Measurements from ENCODE around the gene HP1BP3. TPM values are rescaled to one million over a fixed set of nuclear protein-coding genes. Genes with fewer than 3 reads are reported as not detected.

HP1BP3 gene
- total and polyA plus RNA-seq, 7 donors: 54.6 to 269 (median 158) TPM

- Histone ChIP-seq H3K27me3 (peaks cover 8 to 27% (median 10%) of the 10 kb centered on the region in 3 donors), H3K4me3 (peak overlapping the region in 3 of 4 donors; percentile 55 to 58 (median 58)), H3K9me3 (no peaks in the 10 kb centered on the region), H3K27ac (peak overlapping the region; percentile 17 to 80 (median 62)), H3K36me3 (no peaks in the 10 kb centered on the region), H3K4me1 (peaks cover 0 to 25% (median 23%) of the 10 kb centered on the region in 4 donors)
- DNase-seq: no peak
- 8 to 24% methylated on average over 7 of the region's 7 CpGs for WGBS, 2 donors
- TF ChIP-seq CTCF (IDR thresholded peaks at IDR 0.05): no peak
- no peak for TF ChIP-seq POLR2A (IDR thresholded peaks at IDR 0.05)
- TF ChIP-seq POLR2AphosphoS5 (IDR thresholded peaks at IDR 0.05): no peak
- TF ChIP-seq EP300 (IDR thresholded peaks at IDR 0.05): no peak
- intact Hi-C loops (cut with DNase I): loop anchor here (1.0 kb wide), 1 partner anchor 36 kb away; no protein-coding TSS in a partner anchor
Measured at GRCh38 chr1:20733360-20733975, 53.6 kb downstream of the HP1BP3 start.

- peaks cover 8 to 27% (median 10%) of the 10 kb centered on the region in 3 donors for H3K27me3 ChIP-seq
- intact Hi-C loops (cut with DNase I): loop anchor here (1.0 kb wide), 1 partner anchor 35 kb away; no protein-coding TSS in a partner anchor
Measured at GRCh38 chr1:20732588-20733359, 54.3 kb downstream of the HP1BP3 start, which contains the start of gene SH2D5. Gene SH2D5 (minus strand): TSS chr1:20732703. CDS start chr1:20728044, 4,659 bp downstream.

GRCh38 chr1:20732071-20732587, 55.0 kb downstream of the HP1BP3 start:
- Histone ChIP-seq H3K4me1 (peaks cover 0 to 25% (median 23%) of the 10 kb centered on the region in 4 donors), H3K27me3 (peaks cover 8 to 27% (median 10%) of the 10 kb centered on the region in 3 donors), H3K4me3 (peak overlapping the region; percentile 34 to 58 (median 56)), H3K36me3 (no peaks in the 10 kb centered on the region), H3K9me3 (no peaks in the 10 kb centered on the region), H3K27ac (peak overlapping the region in 3 of 4 donors; percentile 44 to 80 (median 70))
- DNase-seq: no peak
- WGBS, 2 donors: 0 to 1% methylated on average over 55 of the region's 55 CpGs
- intact Hi-C loops (cut with DNase I): no loop called here
- TF ChIP-seq CTCF (IDR thresholded peaks at IDR 0.05) (no peak), POLR2AphosphoS5 (IDR thresholded peaks at IDR 0.05) (peak in 1 of 4 donors; percentile 50)

More at GRCh38 chr1:20732588-20733359, 54.3 kb downstream of the HP1BP3 start, which contains the start of gene SH2D5:
- peaks cover 0 to 25% (median 23%) of the 10 kb centered on the region in 4 donors for H3K4me1 ChIP-seq
- peak; percentile 93 for DNase-seq
- H3K27ac ChIP-seq: peak within 1 kb of the TSS; percentile 44 to 80 (median 62)
- H3K9me3 ChIP-seq: no peaks in the 10 kb centered on the region
- no peaks in the 10 kb centered on the region for H3K36me3 ChIP-seq
- H3K4me3 ChIP-seq: peak within 1 kb of the TSS; percentile 34 to 58 (median 56)
- WGBS, 2 donors: 1% methylated on average over 38 of the region's 38 CpGs
- TF ChIP-seq POLR2AphosphoS5 (IDR thresholded peaks at IDR 0.05) (peak in 3 of 4 donors; percentile 30 to 82 (median 48)), POLR2A (IDR thresholded peaks at IDR 0.05) (no peak), EP300 (IDR thresholded peaks at IDR 0.05) (peak in 1 of 4 donors; percentile 65), CTCF (IDR thresholded peaks at IDR 0.05) (peak in 1 of 4 experiments; percentile 21)

- intact Hi-C loops (cut with DNase I): no loop called here
- Histone ChIP-seq H3K27me3 (peaks cover 8 to 27% (median 10%) of the 10 kb centered on the region in 3 donors), H3K36me3 (no peaks in the 10 kb centered on the region), H3K4me3 (peak overlapping the region; percentile 34 to 58 (median 56)), H3K4me1 (peaks cover 0 to 25% (median 23%) of the 10 kb centered on the region in 4 donors), H3K27ac (peak overlapping the region in 1 of 4 donors; percentile 70), H3K9me3 (no peaks in the 10 kb centered on the region)
- TF ChIP-seq CTCF (IDR thresholded peaks at IDR 0.05): no peak
- TF ChIP-seq POLR2AphosphoS5 (IDR thresholded peaks at IDR 0.05): no peak
- TF ChIP-seq EP300 (IDR thresholded peaks at IDR 0.05): no peak
- TF ChIP-seq POLR2A (IDR thresholded peaks at IDR 0.05): no peak
- DNase-seq: no peak
- WGBS, 2 donors: 12 to 16% methylated on average over 62 of the region's 62 CpGs
Measured at GRCh38 chr1:20731057-20731991, 55.8 kb downstream of the HP1BP3 start.

Data from sigmoid colon (tissue), 7 donors.